GM23338 (cell line): ENCODE results near the gene MYRF. TPM values are rescaled to one million over a fixed set of nuclear protein-coding genes. Genes with fewer than 3 reads are reported as not detected.

Experiments
- ATAC-seq: fragments of 200-7000 bp; cut with Tn5 transposase; 3 replicates; pipeline ENCODE4 v1.9.1; 2020
- DNase-seq: peaks from one replicate; pipeline ENCODE4 v3.0.0-alpha.2; 2015; ENCODE audit warnings: low spot score
- H2AFZ ChIP-seq: fragments of 200-600 bp; sonication (generic); 2 replicates; pipeline ENCODE4 v1.8.0; 2016; ENCODE audit warnings: antibody characterized with exemption, mild to moderate bottlenecking, moderate library complexity
- H3F3A ChIP-seq: fragments of 200-600 bp; sonication (generic); replicated peaks from 2 replicates; pipeline ENCODE4 v1.8.0; 2017; ENCODE audit warnings: antibody characterized with exemption, mixed run types, low read depth
- H3K27ac ChIP-seq: fragments of 200-600 bp; sonication (generic); 2 replicates; pipeline ENCODE4 v1.6.1; 2016; ENCODE audit warnings: low read depth
- H3K27me3 ChIP-seq: fragments of 200-600 bp; sonication (generic); 2 replicates; pipeline ENCODE4 v1.8.0; 2016; ENCODE audit warnings: mild to moderate bottlenecking, mixed run types, moderate library complexity; ENCODE audit not compliant: insufficient read depth
- H3K36me3 ChIP-seq: fragments of 200-600 bp; sonication (generic); 2 replicates; pipeline ENCODE4 v1.8.0; 2016; ENCODE audit warnings: mild to moderate bottlenecking; ENCODE audit not compliant: insufficient read depth
- H3K4me1 ChIP-seq: fragments of 200-600 bp; sonication (generic); 2 replicates; pipeline ENCODE4 v1.8.0; 2016; ENCODE audit warnings: mild to moderate bottlenecking, moderate library complexity; ENCODE audit not compliant: insufficient read depth
- H3K4me2 ChIP-seq: fragments of 200-600 bp; sonication (generic); 2 replicates; pipeline ENCODE4 v1.7.1; 2017; ENCODE audit warnings: mixed run types
- H3K4me3 ChIP-seq: fragments of 200-600 bp; sonication (generic); 2 replicates; pipeline ENCODE4 v1.6.1; 2016; ENCODE audit warnings: mixed run types
- H3K79me2 ChIP-seq: fragments of 200-600 bp; sonication (generic); replicated peaks from 2 replicates; pipeline ENCODE4 v1.8.0; 2017; ENCODE audit warnings: mild to moderate bottlenecking; ENCODE audit not compliant: insufficient read depth
- H3K9me2 ChIP-seq: fragments of 200-600 bp; sonication (generic); 2 replicates; pipeline ENCODE4 v1.8.0; 2017; ENCODE audit not compliant: insufficient read depth
- H4K20me1 ChIP-seq: fragments of 200-600 bp; sonication (generic); replicated peaks from 2 replicates; pipeline ENCODE4 v1.8.0; 2017; ENCODE audit warnings: mild to moderate bottlenecking; ENCODE audit not compliant: insufficient read depth
- H3K27ac Mint-ChIP-seq: 2 replicates; pipeline ENCODE4 v1.8.0; 2020; ENCODE audit warnings: inconsistent platforms, mild to moderate bottlenecking, moderate library complexity, mixed read lengths
- H3K27me3 Mint-ChIP-seq: 3 replicates; pipeline ENCODE4 v1.8.0; 2022; ENCODE audit warnings: low read depth, mild to moderate bottlenecking, moderate library complexity, mixed read lengths, inconsistent platforms; ENCODE audit not compliant: insufficient read depth, poor library complexity
- H3K36me3 Mint-ChIP-seq: 3 replicates; pipeline ENCODE4 v1.8.0; 2021; ENCODE audit warnings: low read depth, mild to moderate bottlenecking, inconsistent platforms, moderate library complexity, mixed read lengths
- H3K4me1 Mint-ChIP-seq: 3 replicates; pipeline ENCODE4 v1.8.0; 2020; ENCODE audit warnings: mild to moderate bottlenecking, inconsistent platforms, mixed read lengths
- H3K4me3 Mint-ChIP-seq: 3 replicates; pipeline ENCODE4 v1.8.0; 2021; ENCODE audit warnings: moderate library complexity, mild to moderate bottlenecking, inconsistent platforms, mixed read lengths
- H3K9me3 Mint-ChIP-seq: 3 replicates; pipeline ENCODE4 v1.8.0; 2020; ENCODE audit warnings: moderate library complexity, mild to moderate bottlenecking, inconsistent platforms, mixed read lengths
- CREB1 ChIP-seq: fragments of 250-450 bp; sonication (Bioruptor Pico); IDR thresholded peaks from 2 replicates; pipeline ENCODE4 v1.5.0; 2020; ENCODE audit warnings: low read depth, mild to moderate bottlenecking, moderate library complexity
- EZH2 ChIP-seq: fragments of 200-600 bp; sonication (generic); IDR thresholded peaks from one replicate; pipeline ENCODE4 v1.8.0; 2017; ENCODE audit warnings: antibody characterized with exemption, mild to moderate bottlenecking, low read depth; ENCODE audit not compliant: unreplicated experiment
- EZH2phosphoT487 ChIP-seq: fragments of 200-600 bp; sonication (generic); IDR thresholded peaks from one replicate; pipeline ENCODE4 v1.8.1; 2018; ENCODE audit warnings: antibody characterized with exemption; ENCODE audit not compliant: unreplicated experiment
- NANOG ChIP-seq: IDR thresholded peaks from 2 replicates; pipeline ENCODE4 v1.6.1; 2016; ENCODE audit warnings: antibody characterized with exemption, borderline replicate concordance
- POLR2AphosphoS5 ChIP-seq: IDR thresholded peaks from 2 replicates; pipeline ENCODE4 v1.6.1; 2016; ENCODE audit warnings: antibody characterized with exemption, low read depth
- STAT1 ChIP-seq: IDR thresholded peaks from one replicate; pipeline ENCODE4 v1.6.1; 2016; ENCODE audit warnings: antibody characterized with exemption; ENCODE audit not compliant: unreplicated experiment
- ZNF114 ChIP-seq: fragments of 250-450 bp; sonication (Bioruptor Pico); IDR thresholded peaks from 2 replicates; pipeline ENCODE4 v1.5.0; 2020; ENCODE audit warnings: mild to moderate bottlenecking, moderate library complexity
- ZNF331 ChIP-seq: fragments of 250-450 bp; sonication (Bioruptor Pico); IDR thresholded peaks from 2 replicates; pipeline ENCODE4 v1.5.0; 2020; ENCODE audit warnings: low read depth, mild to moderate bottlenecking, moderate library complexity
- polyA plus RNA-seq: library from polyadenylated mRNA; unstranded; fragments of >200 nt; fragmentation: Nextera tagmentation; extraction: Ambion mirVana; gene quantifications from 2 replicates; pipeline ENCODE4 v1.2.1, GENCODE V29; 2016
- total RNA-seq: library from RNA; depleted of rRNA; stranded (reverse); fragments of >200 nt; shearing (Covaris generic); gene quantifications from 2 replicates; pipeline ENCODE4 v1.2.3, GENCODE V29; 2014
- TF ChIP-seq, protein P1 (sequence below), 2 experiments: fragments of 200-600 bp in 1 of 2; sonication (generic) in 1 of 2; conservative IDR thresholded peaks; 2 replicates each; pipeline versions ENCODE4 v1.5.1 to v1.6.1; 2016 to 2017; ENCODE audit warnings: antibody characterized with exemption in 2 of 2, low read depth in 2 of 2, mild to moderate bottlenecking in 2 of 2, moderate library complexity in 1 of 2
- TF ChIP-seq, protein P2 (sequence below): IDR thresholded peaks from 2 replicates; pipeline ENCODE4 v1.6.1; 2016; ENCODE audit warnings: antibody characterized with exemption
- TF ChIP-seq, protein P3 (sequence below): IDR thresholded peaks from one replicate; pipeline ENCODE4 v1.6.1; 2018; ENCODE audit warnings: antibody characterized with exemption; ENCODE audit not compliant: unreplicated experiment

MYRF gene
- total and polyA plus RNA-seq, 2 experiments from 2014 or later = 1.9 to 5.5 TPM

DNA sequence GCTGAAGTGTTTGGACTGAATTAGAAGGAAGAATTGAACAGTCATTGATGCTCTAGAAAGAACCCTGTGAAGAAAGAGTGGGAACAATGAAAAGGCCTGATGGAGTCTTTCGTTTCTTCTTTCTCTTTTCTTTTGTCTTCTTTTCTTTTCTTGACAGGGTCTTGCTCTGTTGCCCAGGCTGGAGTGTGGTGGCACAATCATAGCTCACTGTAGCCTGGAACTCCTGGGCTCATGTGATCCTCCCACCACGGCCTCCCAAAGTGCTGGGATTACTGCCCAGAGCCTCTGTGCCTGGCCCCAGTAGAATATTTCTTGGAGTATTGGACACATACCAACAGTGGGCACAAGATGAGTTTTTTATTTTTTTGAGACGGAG, 41.4 kb downstream of the MYRF start (continued):
- TF ChIP-seq EZH2phosphoT487 (no peak), CREB1 (CRISPR knock-in tag) (no peak), STAT1 (no peak)
- TF ChIP-seq, protein P1, sequence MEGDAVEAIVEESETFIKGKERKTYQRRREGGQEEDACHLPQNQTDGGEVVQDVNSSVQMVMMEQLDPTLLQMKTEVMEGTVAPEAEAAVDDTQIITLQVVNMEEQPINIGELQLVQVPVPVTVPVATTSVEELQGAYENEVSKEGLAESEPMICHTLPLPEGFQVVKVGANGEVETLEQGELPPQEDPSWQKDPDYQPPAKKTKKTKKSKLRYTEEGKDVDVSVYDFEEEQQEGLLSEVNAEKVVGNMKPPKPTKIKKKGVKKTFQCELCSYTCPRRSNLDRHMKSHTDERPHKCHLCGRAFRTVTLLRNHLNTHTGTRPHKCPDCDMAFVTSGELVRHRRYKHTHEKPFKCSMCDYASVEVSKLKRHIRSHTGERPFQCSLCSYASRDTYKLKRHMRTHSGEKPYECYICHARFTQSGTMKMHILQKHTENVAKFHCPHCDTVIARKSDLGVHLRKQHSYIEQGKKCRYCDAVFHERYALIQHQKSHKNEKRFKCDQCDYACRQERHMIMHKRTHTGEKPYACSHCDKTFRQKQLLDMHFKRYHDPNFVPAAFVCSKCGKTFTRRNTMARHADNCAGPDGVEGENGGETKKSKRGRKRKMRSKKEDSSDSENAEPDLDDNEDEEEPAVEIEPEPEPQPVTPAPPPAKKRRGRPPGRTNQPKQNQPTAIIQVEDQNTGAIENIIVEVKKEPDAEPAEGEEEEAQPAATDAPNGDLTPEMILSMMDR (conservative IDR thresholded peaks at IDR 0.05; ENCODE audit: low read depth in 2 of 2) = no peak
- TF ChIP-seq, protein P2, sequence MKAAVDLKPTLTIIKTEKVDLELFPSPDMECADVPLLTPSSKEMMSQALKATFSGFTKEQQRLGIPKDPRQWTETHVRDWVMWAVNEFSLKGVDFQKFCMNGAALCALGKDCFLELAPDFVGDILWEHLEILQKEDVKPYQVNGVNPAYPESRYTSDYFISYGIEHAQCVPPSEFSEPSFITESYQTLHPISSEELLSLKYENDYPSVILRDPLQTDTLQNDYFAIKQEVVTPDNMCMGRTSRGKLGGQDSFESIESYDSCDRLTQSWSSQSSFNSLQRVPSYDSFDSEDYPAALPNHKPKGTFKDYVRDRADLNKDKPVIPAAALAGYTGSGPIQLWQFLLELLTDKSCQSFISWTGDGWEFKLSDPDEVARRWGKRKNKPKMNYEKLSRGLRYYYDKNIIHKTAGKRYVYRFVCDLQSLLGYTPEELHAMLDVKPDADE = no peak
- TF ChIP-seq, protein P3, sequence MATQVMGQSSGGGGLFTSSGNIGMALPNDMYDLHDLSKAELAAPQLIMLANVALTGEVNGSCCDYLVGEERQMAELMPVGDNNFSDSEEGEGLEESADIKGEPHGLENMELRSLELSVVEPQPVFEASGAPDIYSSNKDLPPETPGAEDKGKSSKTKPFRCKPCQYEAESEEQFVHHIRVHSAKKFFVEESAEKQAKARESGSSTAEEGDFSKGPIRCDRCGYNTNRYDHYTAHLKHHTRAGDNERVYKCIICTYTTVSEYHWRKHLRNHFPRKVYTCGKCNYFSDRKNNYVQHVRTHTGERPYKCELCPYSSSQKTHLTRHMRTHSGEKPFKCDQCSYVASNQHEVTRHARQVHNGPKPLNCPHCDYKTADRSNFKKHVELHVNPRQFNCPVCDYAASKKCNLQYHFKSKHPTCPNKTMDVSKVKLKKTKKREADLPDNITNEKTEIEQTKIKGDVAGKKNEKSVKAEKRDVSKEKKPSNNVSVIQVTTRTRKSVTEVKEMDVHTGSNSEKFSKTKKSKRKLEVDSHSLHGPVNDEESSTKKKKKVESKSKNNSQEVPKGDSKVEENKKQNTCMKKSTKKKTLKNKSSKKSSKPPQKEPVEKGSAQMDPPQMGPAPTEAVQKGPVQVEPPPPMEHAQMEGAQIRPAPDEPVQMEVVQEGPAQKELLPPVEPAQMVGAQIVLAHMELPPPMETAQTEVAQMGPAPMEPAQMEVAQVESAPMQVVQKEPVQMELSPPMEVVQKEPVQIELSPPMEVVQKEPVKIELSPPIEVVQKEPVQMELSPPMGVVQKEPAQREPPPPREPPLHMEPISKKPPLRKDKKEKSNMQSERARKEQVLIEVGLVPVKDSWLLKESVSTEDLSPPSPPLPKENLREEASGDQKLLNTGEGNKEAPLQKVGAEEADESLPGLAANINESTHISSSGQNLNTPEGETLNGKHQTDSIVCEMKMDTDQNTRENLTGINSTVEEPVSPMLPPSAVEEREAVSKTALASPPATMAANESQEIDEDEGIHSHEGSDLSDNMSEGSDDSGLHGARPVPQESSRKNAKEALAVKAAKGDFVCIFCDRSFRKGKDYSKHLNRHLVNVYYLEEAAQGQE = no peak

DNA sequence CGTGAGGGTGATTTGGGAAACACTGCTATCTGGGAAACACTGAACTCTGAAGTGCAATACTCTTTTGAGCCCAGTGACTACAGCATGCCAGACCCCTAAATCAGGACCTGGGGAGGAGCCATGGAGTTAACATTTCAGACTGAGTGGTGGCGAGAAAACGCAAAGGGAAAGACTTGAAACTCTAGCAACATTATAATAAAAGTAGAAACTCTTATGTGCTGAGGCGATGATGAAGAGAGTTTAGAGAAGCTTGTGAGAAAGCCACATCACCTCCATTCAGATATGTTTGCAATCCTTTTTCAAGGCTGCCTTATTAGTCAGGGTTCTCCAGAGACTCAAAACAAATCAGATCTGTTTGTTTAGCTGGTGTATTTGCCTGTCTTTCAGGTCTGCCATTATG, 42.1 kb downstream of the MYRF start:
- no peak overlapping the region for H3K27ac Mint-ChIP-seq
- peaks cover 3% of the 10 kb centered on the region; the same call in 1 of the 2 replicates for H3K36me3 ChIP-seq
- 0 out of 2 replicates have a peak, but pooled peaks cover 5% of the 10 kb centered on the region for H3K4me1 ChIP-seq
- peak overlapping the region; percentile 52 for H3K4me3 Mint-ChIP-seq
- H3K27ac ChIP-seq = no peak overlapping the region; the same call in 1 of the 2 replicates
- ATAC-seq (no peak), DNase-seq (no peak)
- H3K9me2 ChIP-seq = no peaks in the 10 kb centered on the region
- H3K4me2 ChIP-seq = no peak overlapping the region
- peaks cover 9% of the 10 kb centered on the region for H3K27me3 Mint-ChIP-seq
- H3K9me3 Mint-ChIP-seq = no peaks in the 10 kb centered on the region
- peaks cover 17% of the 10 kb centered on the region for H3K4me1 Mint-ChIP-seq
- H4K20me1 ChIP-seq = peaks cover 4% of the 10 kb centered on the region; the same call in 1 of the 2 replicates
- peaks cover 23% of the 10 kb centered on the region; the same call in 1 of the 2 replicates for H3F3A ChIP-seq
- no peak overlapping the region for H2AFZ ChIP-seq
- peaks cover 54% of the 10 kb centered on the region for H3K79me2 ChIP-seq
- peaks cover 67% of the 10 kb centered on the region for H3K36me3 Mint-ChIP-seq
- H3K27me3 ChIP-seq = no peaks in the 10 kb centered on the region
- H3K4me3 ChIP-seq = no peak overlapping the region
- TF ChIP-seq, protein P3 = no peak
- TF ChIP-seq ZNF331 (CRISPR knock-in tag) = no peak
- TF ChIP-seq, protein P2 = no peak
- no peak for TF ChIP-seq EZH2phosphoT487
- TF ChIP-seq EZH2 = no peak
- no peak for TF ChIP-seq POLR2AphosphoS5
- TF ChIP-seq CREB1 (CRISPR knock-in tag) = no peak
- no peak for TF ChIP-seq ZNF114 (CRISPR knock-in tag)
- no peak for TF ChIP-seq NANOG
- no peak for TF ChIP-seq STAT1
